Esophagus muscularis mucosa (tissue), 3 donors: ENCODE data around the gene SLC16A3.

Source experiments
- CTCF ChIP-seq, 3 experiments: fragments of 200-600 bp in 2 of 3; fragments of 450-650 bp in 1 of 3; sonication (generic) in 2 of 3; IDR thresholded peaks; one replicate each; pipeline ENCODE4 v1.5.1; 2017 to 2019; ENCODE audit warnings: antibody characterized with exemption in 3 of 3, mild to moderate bottlenecking in 2 of 3, moderate library complexity in 1 of 3
- POLR2A ChIP-seq: fragments of 450-650 bp; IDR thresholded peaks from one replicate; pipeline ENCODE4 v1.6.1; 2017; ENCODE audit warnings: antibody characterized with exemption, moderate library complexity, mild to moderate bottlenecking, low read depth

GRCh38 chr17:82229698-82230608, 1.1 kb downstream of the SLC16A3 start:
- TF ChIP-seq POLR2A (no peak), CTCF (IDR thresholded peaks at IDR 0.05) (no peak)
